GM12878 (cell line): ENCODE data around the gene SORCS1. TPM values are rescaled to one million over a fixed set of nuclear protein-coding genes. Genes with fewer than 3 reads are reported as not detected.

ENCODE experiments used
- ATAC-seq: fragments of 200-7000 bp; cut with Tn5 transposase; 3 replicates; pipeline ENCODE4 v1.9.1; 2020; ENCODE audit warnings: mild to moderate bottlenecking, moderate library complexity
- BruUV-seq: library from RNA; stranded (reverse); fragments of 400-500 nt; replicated peaks from 2 replicates; lab custom pipeline; 2021; lab: Mats Ljungman, UMichigan
- CTCF ChIA-PET: fragments of 300-600 bp; sonication (Branson Sonifier 250); formaldehyde crosslinking; extraction: SDS; loops from one replicate; lab custom pipeline; 2021; ENCODE audit warnings: inconsistent platforms; lab: Yijun Ruan, JAX
- POLR2A ChIA-PET: fragments of 350-600 bp; formaldehyde crosslinking; extraction: SDS; loops from one replicate; lab custom pipeline; 2021; ENCODE audit warnings: inconsistent platforms; lab: Charles Lee
- RAD21 ChIA-PET: fragments of 300-600 bp; sonication (Branson Sonifier 250); formaldehyde crosslinking; loops from one replicate; lab custom pipeline; 2023; ENCODE audit warnings: antibody characterized with exemption; ENCODE audit not compliant: unreplicated experiment; lab: Charles Lee
- SMC1A ChIA-PET: fragments of 300-600 bp; sonication (Branson Sonifier 250); formaldehyde crosslinking; loops from one replicate; lab custom pipeline; 2023; ENCODE audit not compliant: unreplicated experiment, uncharacterized antibody; lab: Charles Lee
- DNase-seq: peaks from one replicate; pipeline ENCODE4 v3.0.0-alpha.2; 2011; ENCODE audit warnings: low read depth, low spot score
- FAIRE-seq: peaks from 3 replicates; lab custom pipeline; 2011; peaks lifted over from hg19 to GRCh38; lab: Jason Lieb, UNC
- H2AFZ ChIP-seq: 2 replicates; pipeline ENCODE4 v1.6.0; 2011; ENCODE audit warnings: low read depth, low read length, control low read depth; ENCODE audit not compliant: control insufficient read depth
- H3K27ac ChIP-seq: 2 replicates; pipeline ENCODE4 v1.5.1; 2011; ENCODE audit warnings: control low read depth; ENCODE audit not compliant: control insufficient read depth, insufficient read depth
- H3K27me3 ChIP-seq, 2 experiments: replicated peaks in 1 of 2; 2 replicates each; pipeline versions ENCODE4 v1.6.0 to v1.6.1; 2011; ENCODE audit warnings: low read length in 1 of 2; ENCODE audit not compliant: control insufficient read depth in 2 of 2, insufficient read depth in 2 of 2
- H3K36me3 ChIP-seq, 2 experiments: 2 replicates each; pipeline ENCODE4 v1.5.1; 2011; ENCODE audit warnings: low read length in 1 of 2; ENCODE audit not compliant: control insufficient read depth in 2 of 2, insufficient read depth in 2 of 2
- H3K4me1 ChIP-seq: 2 replicates; pipeline ENCODE4 v1.6.1; 2011; ENCODE audit warnings: mild to moderate bottlenecking, low read length, moderate library complexity, mixed read lengths; ENCODE audit not compliant: control insufficient read depth, insufficient read depth
- H3K4me2 ChIP-seq: 2 replicates; pipeline ENCODE4 v1.6.0; 2011; ENCODE audit warnings: control low read depth; ENCODE audit not compliant: control insufficient read depth, insufficient read depth
- H3K4me3 ChIP-seq: fragments of 200-600 bp; sonication (generic); 2 replicates; pipeline ENCODE4 v1.5.1; 2016
- H3K79me2 ChIP-seq: 2 replicates; pipeline ENCODE4 v1.6.0; 2011; ENCODE audit warnings: low read length; ENCODE audit not compliant: control insufficient read depth, insufficient read depth
- H3K9ac ChIP-seq: 2 replicates; pipeline ENCODE4 v1.8.0; 2011; ENCODE audit warnings: low read length, control low read depth, mixed read lengths; ENCODE audit not compliant: control insufficient read depth, insufficient read depth
- H3K9me3 ChIP-seq: replicated peaks from 3 replicates; pipeline ENCODE4 v1.5.1; 2011; ENCODE audit warnings: mild to moderate bottlenecking, low read length; ENCODE audit not compliant: control insufficient read depth, insufficient read depth
- H4K20me1 ChIP-seq: 2 replicates; pipeline ENCODE4 v1.6.0; 2011; ENCODE audit not compliant: control insufficient read depth, insufficient read depth
- ATF7 ChIP-seq: fragments of 450-650 bp; IDR thresholded peaks from 2 replicates; pipeline ENCODE4 v1.6.1; 2016; ENCODE audit warnings: low read depth, mild to moderate bottlenecking
- CBX3 ChIP-seq: fragments of 200-600 bp; sonication (generic); IDR thresholded peaks from 2 replicates; pipeline ENCODE4 v1.6.1; 2016; ENCODE audit warnings: low read depth, borderline replicate concordance
- NFYA ChIP-seq: IDR thresholded peaks from 2 replicates; pipeline ENCODE4 v1.6.1; 2011; ENCODE audit warnings: low read depth, mild to moderate bottlenecking, low read length, improper control_type of control experiment, borderline replicate concordance
- NRF1 ChIP-seq: conservative IDR thresholded peaks from 2 replicates; pipeline ENCODE4 v1.6.1; 2011; ENCODE audit warnings: mild to moderate bottlenecking, low read depth, low read length, improper control_type of control experiment
- POU2F2 ChIP-seq: IDR thresholded peaks from 3 replicates; pipeline ENCODE4 v1.6.1; 2011; ENCODE audit warnings: low read depth, mild to moderate bottlenecking, low read length, borderline replicate concordance
- SIN3A ChIP-seq: IDR thresholded peaks from 2 replicates; pipeline ENCODE4 v1.6.1; 2012; ENCODE audit warnings: low read depth, low read length, improper control_type of control experiment
- STAT1 ChIP-seq: fragments of 450-650 bp; conservative IDR thresholded peaks from 2 replicates; pipeline ENCODE4 v1.6.1; 2014; ENCODE audit warnings: antibody characterized with exemption, mild to moderate bottlenecking
- TARDBP ChIP-seq: IDR thresholded peaks from 2 replicates; pipeline ENCODE4 v1.6.1; 2016; ENCODE audit warnings: borderline replicate concordance
- TCF12 ChIP-seq: IDR thresholded peaks from 2 replicates; pipeline ENCODE4 v1.6.1; 2011; ENCODE audit warnings: low read depth, mild to moderate bottlenecking, low read length
- YBX1 ChIP-seq: fragments of 450-650 bp; IDR thresholded peaks from 2 replicates; pipeline ENCODE4 v1.6.1; 2016; ENCODE audit warnings: antibody characterized with exemption
- ZNF687 ChIP-seq: fragments of 450-650 bp; IDR thresholded peaks from 2 replicates; pipeline ENCODE4 v1.6.1; 2017; ENCODE audit warnings: mild to moderate bottlenecking, moderate library complexity
- WGBS: methylation state at CpG from one replicate; pipeline ENCODE4 v1.1.6; 2016; ENCODE audit warnings: low lambda C conversion rate; ENCODE audit not compliant: insufficient replicate concordance, insufficient coverage; ENCODE audit errors: missing lambda C conversion rate; 5-methylcytosine and 5-hydroxymethylcytosine counted together
- in situ Hi-C: fragments of 300-500 bp; cut with MboI; formaldehyde crosslinking; loops from 9 replicates; pipeline ENCODE4 v1.14.3; 2018; ENCODE audit warnings: mixed read lengths
- intact Hi-C: fragments of 100-400 bp; cut with micrococcal nuclease; formaldehyde crosslinking; loops from one replicate; pipeline ENCODE4 v1.14.2; 2022; ENCODE audit not compliant: unreplicated experiment
- polyA plus RNA-seq, 11 experiments: library from polyadenylated mRNA; depleted of rRNA in 4 of 11; unstranded in 6 of 11; stranded (reverse) in 5 of 11; fragments of >200 nt; fragmentation: Nextera tagmentation in 4 of 11; fragmentation: Illumina TruSeq in 1 of 11; extraction: Ambion mirVana in 4 of 11; extraction: Trizol in 1 of 11; gene quantifications; 1 replicate in 1 of 11; 2 replicates in 10 of 11; pipeline versions ENCODE4 v1.2.1 to v1.2.3, GENCODE V29; 2011 to 2016; ENCODE audit warnings: inconsistent platforms in 2 of 11, missing spikeins in 2 of 11, low read depth in 1 of 11
- total RNA-seq, 4 experiments: library from RNA; depleted of rRNA in 3 of 4; stranded (reverse); fragments of >200 nt in 3 of 4; fragmentation: Illumina TruSeq in 1 of 4; extraction: Trizol in 1 of 4; gene quantifications; 2 replicates each; pipeline versions ENCODE4 v1.2.1 to v1.2.3, GENCODE V29; 2013 to 2021
- TF ChIP-seq, protein P1 (sequence below): IDR thresholded peaks from 2 replicates; pipeline ENCODE4 v1.6.1; 2011; ENCODE audit warnings: low read depth, mild to moderate bottlenecking, low read length, moderate library complexity, borderline replicate concordance; ENCODE audit errors: extremely low read depth

The SORCS1 gene
- total and polyA plus RNA-seq, 10 of the 15 experiments (the other 5 are each of a cell fraction or from before 2014, with no cell fraction given), result 0.02 to 9.6 (median 0.06) TPM; not detected in 3

- no peak overlapping the region for H3K27ac ChIP-seq
- ATAC-seq (no peak), DNase-seq (no peak), FAIRE-seq (no peak)
- POLR2A ChIA-PET, result no interaction called here
- no peak overlapping the region for H3K4me3 ChIP-seq
- TF ChIP-seq YBX1, result no peak
- TF ChIP-seq TCF12, result no peak
- no peak for TF ChIP-seq STAT1
- no peak for TF ChIP-seq ZNF687
- TF ChIP-seq POU2F2, result no peak
- TF ChIP-seq SIN3A, result no peak
- TF ChIP-seq, protein P1, sequence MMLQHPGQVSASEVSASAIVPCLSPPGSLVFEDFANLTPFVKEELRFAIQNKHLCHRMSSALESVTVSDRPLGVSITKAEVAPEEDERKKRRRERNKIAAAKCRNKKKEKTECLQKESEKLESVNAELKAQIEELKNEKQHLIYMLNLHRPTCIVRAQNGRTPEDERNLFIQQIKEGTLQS, result no peak
- no peak for TF ChIP-seq TARDBP
- TF ChIP-seq NRF1, result no peak
- no peak for TF ChIP-seq NFYA
- TF ChIP-seq ATF7, result no peak
- TF ChIP-seq CBX3, result no peak
- no peaks in the 10 kb centered on the region for H3K36me3 ChIP-seq
- CTCF ChIA-PET, result no interaction called here
- H3K4me1 ChIP-seq, result no peaks in the 10 kb centered on the region
- H2AFZ ChIP-seq, result no peak overlapping the region
- H3K9ac ChIP-seq, result no peak overlapping the region
- RAD21 ChIA-PET, result no interaction called here
- in situ Hi-C loops (no loop called here), intact Hi-C loops (no loop called here)
- no peak overlapping the region for H3K4me2 ChIP-seq
- H3K27me3 ChIP-seq, result no peaks in the 10 kb centered on the region
- no TSS peak for BruUV-seq
- H4K20me1 ChIP-seq, result no peaks in the 10 kb centered on the region
- no peaks in the 10 kb centered on the region for H3K9me3 ChIP-seq
- 22% methylated on average over 5 of the region's 5 CpGs for WGBS
- no peaks in the 10 kb centered on the region for H3K79me2 ChIP-seq
- SMC1A ChIA-PET, result no interaction called here
Measured at GRCh38 chr10:107126512-107127065, 37.9 kb downstream of the SORCS1 start.
